Transverse colon (tissue), 4 donors: ENCODE measurements around the gene LEP. TPM values are rescaled to one million over a fixed set of nuclear protein-coding genes. Genes with fewer than 3 reads are reported as not detected.

Experiments
- DNase-seq: peaks from one replicate; pipeline ENCODE4 v3.0.0-alpha.2; 2019
- H3K27ac ChIP-seq, 4 donors: fragments of 200-600 bp; sonication (generic); 2 replicates each; pipeline ENCODE4 v1.5.1; 2016 to 2018; ENCODE audit warnings: inconsistent platforms in 4 of 4
- H3K27me3 ChIP-seq: fragments of 200-600 bp; sonication (generic); 2 replicates; pipeline ENCODE4 v1.5.1; 2017; ENCODE audit warnings: inconsistent platforms
- H3K36me3 ChIP-seq, 4 donors: fragments of 200-600 bp; sonication (generic); 2 replicates each; pipeline ENCODE4 v1.5.1; 2017 to 2019; ENCODE audit warnings: inconsistent platforms in 4 of 4
- H3K4me1 ChIP-seq, 4 donors: fragments of 200-600 bp; sonication (generic); 2 replicates each; pipeline ENCODE4 v1.5.1; 2017 to 2020; ENCODE audit warnings: inconsistent platforms in 4 of 4
- H3K4me3 ChIP-seq, 4 donors: fragments of 200-600 bp; sonication (generic); 1 replicate in 1 of 4; 2 replicates in 3 of 4; pipeline versions ENCODE4 v1.5.1 to v1.6.1; 2017 to 2019; ENCODE audit warnings: inconsistent platforms in 4 of 4
- H3K9me3 ChIP-seq, 2 donors: fragments of 200-600 bp; sonication (generic); 2 replicates each; pipeline ENCODE4 v1.5.1; 2017 to 2019; ENCODE audit warnings: inconsistent platforms in 2 of 2
- EP300 ChIP-seq: sonication (generic); formaldehyde crosslinking; IDR thresholded peaks from one replicate; pipeline ENCODE4 v1.6.1; 2017; ENCODE audit warnings: antibody characterized with exemption, low read depth
- POLR2A ChIP-seq: fragments of 450-650 bp; IDR thresholded peaks from one replicate; pipeline ENCODE4 v1.6.1; 2016; ENCODE audit warnings: antibody characterized with exemption, mild to moderate bottlenecking, moderate library complexity
- POLR2AphosphoS5 ChIP-seq, 3 donors: sonication (generic); formaldehyde crosslinking; IDR thresholded peaks; one replicate each; pipeline ENCODE4 v1.6.1; 2016; ENCODE audit warnings: antibody characterized with exemption in 3 of 3
- WGBS, 2 donors: methylation state at CpG; one replicate each; pipeline ENCODE4 v1.1.5; 2018; ENCODE audit warnings: low coverage in 1 of 2; 5-methylcytosine and 5-hydroxymethylcytosine counted together
- in situ Hi-C, 4 donors: fragments of 200-750 bp; cut with MboI; loops; one replicate each; pipeline versions ENCODE4 v1.15.0 to v1.15.1; 2017; ENCODE audit warnings: low sequenced_read_pairs in 3 of 4, low pct_ligation_motif_present in 1 of 4, low pct_unique_long_range_greater_than_20kb in 1 of 4
- intact Hi-C: fragments of 100-400 bp; cut with DNase I; formaldehyde crosslinking; loops from one replicate; pipeline ENCODE4 v1.15.1; 2023; ENCODE audit warnings: low total_unique reads
- total RNA-seq, 4 donors: library from RNA; depleted of rRNA; stranded (reverse); fragments of >200 nt; gene quantifications; one replicate each; pipeline ENCODE4 v1.1.0, GENCODE V29; 2016
- TF ChIP-seq, protein P1 (sequence below), 5 experiments: fragments of 200-600 bp in 3 of 5; fragments of 450-650 bp in 2 of 5; sonication (generic) in 3 of 5; IDR thresholded peaks; 1 replicate in 2 of 5; 2 replicates in 3 of 5; pipeline ENCODE4 v1.5.1; 2016 to 2017; ENCODE audit warnings: antibody characterized with exemption in 5 of 5, inconsistent platforms in 3 of 5, mild to moderate bottlenecking in 2 of 5, moderate library complexity in 1 of 5

LEP gene
- total RNA-seq, 4 donors from 2014 or later = 1.1 to 10.8 TPM; not detected in 2

DNA sequence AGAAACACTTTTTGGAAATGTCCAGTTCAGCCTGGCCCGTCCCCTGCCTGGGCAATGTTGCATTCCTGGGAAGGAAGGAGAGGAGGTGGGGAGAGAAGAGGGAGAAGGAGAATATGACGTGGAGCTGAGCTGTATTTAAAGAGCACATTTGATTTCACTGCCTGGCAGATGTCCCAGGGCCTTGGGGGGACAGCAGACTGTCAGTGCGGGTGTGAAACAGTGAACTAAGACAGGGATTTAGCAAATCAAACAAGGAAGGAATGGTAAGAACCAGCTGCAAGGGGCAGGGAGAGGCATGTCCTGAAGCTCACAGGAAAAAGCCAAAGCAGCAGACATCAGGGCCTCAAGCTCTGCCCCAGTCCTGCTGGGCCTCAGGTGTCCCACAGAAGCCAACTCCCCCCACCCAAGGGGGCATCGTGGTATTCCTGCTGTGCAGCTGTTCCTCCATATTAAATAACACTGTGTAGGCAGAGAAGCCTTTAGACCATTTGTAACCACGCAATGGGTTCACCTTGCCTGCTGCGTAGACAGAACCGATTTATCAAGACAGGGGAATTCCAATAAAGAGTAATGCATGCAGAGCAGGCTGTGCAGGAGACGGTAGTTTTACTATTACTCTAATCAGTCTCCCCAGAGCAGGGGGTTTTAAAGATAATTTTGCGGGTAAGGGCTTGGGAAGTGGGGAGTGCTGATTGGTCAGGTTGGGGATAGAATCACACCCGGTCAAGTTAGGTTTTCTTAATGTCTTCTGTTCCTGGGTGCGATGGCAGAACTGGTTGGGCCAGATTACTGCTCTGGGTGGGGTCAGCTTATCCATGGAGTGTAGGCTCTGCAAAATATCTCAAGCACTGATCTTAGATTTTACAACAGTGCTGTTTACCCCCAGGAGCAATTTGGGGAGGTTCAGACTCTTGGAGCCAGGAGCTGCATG is 18.3 kb downstream of the LEP start:
- peak overlapping the region in 2 of 4 donors; percentile 23 to 33 for H3K27ac ChIP-seq
- no peak overlapping the region for H3K4me3 ChIP-seq
- intact Hi-C loops (no loop called here), in situ Hi-C loops (no loop called here)
- WGBS, 2 donors = 29 to 37% methylated on average over 9 to 11 of the region's 11 CpGs
- no peaks in the 10 kb centered on the region for H3K27me3 ChIP-seq
- TF ChIP-seq POLR2AphosphoS5 (IDR thresholded peaks at IDR 0.05) = no peak
- DNase-seq = peak; percentile 78
- no peaks in the 10 kb centered on the region for H3K9me3 ChIP-seq
- peaks cover 0 to 23% (median 17%) of the 10 kb centered on the region in 4 donors for H3K4me1 ChIP-seq
- no peaks in the 10 kb centered on the region for H3K36me3 ChIP-seq

DNA sequence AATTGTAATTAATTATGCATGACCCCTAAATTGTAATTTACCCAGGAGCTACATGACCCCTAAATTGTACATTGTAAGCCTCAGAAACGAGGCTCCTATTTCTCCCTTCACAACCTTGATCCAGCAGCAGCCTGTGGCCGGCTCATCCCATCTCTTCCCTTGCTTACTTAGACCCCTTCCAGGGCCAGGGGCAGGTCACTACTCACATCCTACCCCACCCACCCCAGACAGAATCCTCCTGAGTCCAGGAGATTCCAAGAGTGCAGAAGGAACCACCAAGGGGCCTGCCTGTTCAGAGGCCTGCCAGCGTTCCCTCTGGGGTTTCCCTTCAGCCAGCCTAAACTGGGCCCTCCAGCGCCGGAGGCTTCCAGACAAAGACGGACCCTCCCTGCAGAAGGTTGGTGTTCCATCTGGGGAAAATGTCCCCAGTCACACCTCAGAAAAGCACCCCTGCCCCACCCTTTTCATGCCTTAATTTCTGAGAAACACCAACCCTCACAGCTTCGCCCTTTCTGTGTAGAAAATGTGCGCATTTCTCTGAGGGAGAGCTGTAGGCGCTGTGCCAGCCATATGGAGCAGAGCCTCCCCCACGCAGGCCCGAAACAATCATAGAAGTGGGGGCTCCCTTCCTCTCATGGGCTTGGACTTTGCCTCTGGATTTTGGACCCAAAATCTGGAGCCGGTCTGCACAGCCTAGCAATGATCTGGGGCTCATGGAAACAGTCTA is 19.2 kb downstream of the LEP start:
- no peaks in the 10 kb centered on the region for H3K9me3 ChIP-seq
- intact Hi-C loops (no loop called here), in situ Hi-C loops (no loop called here)
- H3K4me3 ChIP-seq = no peak overlapping the region
- TF ChIP-seq, protein P1, sequence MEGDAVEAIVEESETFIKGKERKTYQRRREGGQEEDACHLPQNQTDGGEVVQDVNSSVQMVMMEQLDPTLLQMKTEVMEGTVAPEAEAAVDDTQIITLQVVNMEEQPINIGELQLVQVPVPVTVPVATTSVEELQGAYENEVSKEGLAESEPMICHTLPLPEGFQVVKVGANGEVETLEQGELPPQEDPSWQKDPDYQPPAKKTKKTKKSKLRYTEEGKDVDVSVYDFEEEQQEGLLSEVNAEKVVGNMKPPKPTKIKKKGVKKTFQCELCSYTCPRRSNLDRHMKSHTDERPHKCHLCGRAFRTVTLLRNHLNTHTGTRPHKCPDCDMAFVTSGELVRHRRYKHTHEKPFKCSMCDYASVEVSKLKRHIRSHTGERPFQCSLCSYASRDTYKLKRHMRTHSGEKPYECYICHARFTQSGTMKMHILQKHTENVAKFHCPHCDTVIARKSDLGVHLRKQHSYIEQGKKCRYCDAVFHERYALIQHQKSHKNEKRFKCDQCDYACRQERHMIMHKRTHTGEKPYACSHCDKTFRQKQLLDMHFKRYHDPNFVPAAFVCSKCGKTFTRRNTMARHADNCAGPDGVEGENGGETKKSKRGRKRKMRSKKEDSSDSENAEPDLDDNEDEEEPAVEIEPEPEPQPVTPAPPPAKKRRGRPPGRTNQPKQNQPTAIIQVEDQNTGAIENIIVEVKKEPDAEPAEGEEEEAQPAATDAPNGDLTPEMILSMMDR (IDR thresholded peaks at IDR 0.05) = no peak
- no peak for TF ChIP-seq POLR2AphosphoS5 (IDR thresholded peaks at IDR 0.05)
- no peak for TF ChIP-seq EP300
- TF ChIP-seq POLR2A = no peak
- peaks cover 0 to 27% (median 19%) of the 10 kb centered on the region in 4 donors for H3K4me1 ChIP-seq
- peak overlapping the region in 2 of 4 donors; percentile 23 to 33 for H3K27ac ChIP-seq
- WGBS, 2 donors = 80% methylated on average over 12 of the region's 12 CpGs; no CpG with 5 or more reads in 1 of the 2 donors
- H3K27me3 ChIP-seq = no peaks in the 10 kb centered on the region
- no peak for DNase-seq
- no peaks in the 10 kb centered on the region for H3K36me3 ChIP-seq

DNA sequence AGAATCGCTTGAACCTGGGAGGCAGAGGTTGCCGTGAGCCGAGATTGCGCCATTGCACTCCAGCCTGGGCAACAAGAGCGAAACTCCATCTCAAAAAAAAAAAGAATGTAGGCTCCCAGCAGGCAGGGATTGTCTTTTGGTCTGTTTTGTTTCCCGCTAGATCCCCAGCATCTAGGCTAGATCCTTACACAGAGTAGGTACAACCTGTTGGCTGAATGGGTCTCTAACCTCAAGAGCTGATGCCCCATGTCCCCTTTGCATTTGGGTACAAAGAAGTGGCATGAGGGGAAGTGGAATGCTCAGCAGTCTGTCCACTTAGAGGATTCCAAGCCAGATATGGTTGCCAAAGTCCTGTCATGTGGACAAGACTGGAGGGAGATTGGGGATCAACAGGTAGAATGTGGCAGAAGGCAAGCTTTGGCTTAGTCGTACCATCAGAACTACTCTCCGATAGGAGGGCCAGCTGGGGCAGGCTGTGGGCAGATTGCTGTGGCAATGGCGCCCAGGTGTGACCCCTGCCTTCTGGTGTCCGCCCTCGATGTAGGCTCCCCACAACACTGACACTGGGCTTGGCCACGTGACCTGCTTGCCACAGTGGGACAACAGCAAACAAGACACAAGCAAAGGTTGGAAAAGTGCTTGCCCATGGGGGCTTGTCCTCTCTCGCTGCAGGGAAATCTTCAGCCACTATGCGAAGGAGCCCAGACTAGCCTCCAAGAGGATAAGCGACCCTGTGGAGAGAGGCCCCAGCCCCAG is 21.4 kb downstream of the LEP start:
- in situ Hi-C loops (no loop called here), intact Hi-C loops (no loop called here)
- Histone ChIP-seq H3K27me3 (no peaks in the 10 kb centered on the region), H3K4me1 (peaks cover 0 to 34% (median 19%) of the 10 kb centered on the region in 4 donors), H3K36me3 (no peaks in the 10 kb centered on the region), H3K9me3 (no peaks in the 10 kb centered on the region), H3K27ac (no peak overlapping the region), H3K4me3 (no peak overlapping the region)
- 89 to 90% methylated on average over 2 to 15 of the region's 15 CpGs for WGBS, 2 donors
- TF ChIP-seq, protein P1 (IDR thresholded peaks at IDR 0.05) = no peak
- TF ChIP-seq POLR2A = no peak
- no peak for TF ChIP-seq EP300
- no peak for TF ChIP-seq POLR2AphosphoS5 (IDR thresholded peaks at IDR 0.05)
- DNase-seq = no peak

DNA sequence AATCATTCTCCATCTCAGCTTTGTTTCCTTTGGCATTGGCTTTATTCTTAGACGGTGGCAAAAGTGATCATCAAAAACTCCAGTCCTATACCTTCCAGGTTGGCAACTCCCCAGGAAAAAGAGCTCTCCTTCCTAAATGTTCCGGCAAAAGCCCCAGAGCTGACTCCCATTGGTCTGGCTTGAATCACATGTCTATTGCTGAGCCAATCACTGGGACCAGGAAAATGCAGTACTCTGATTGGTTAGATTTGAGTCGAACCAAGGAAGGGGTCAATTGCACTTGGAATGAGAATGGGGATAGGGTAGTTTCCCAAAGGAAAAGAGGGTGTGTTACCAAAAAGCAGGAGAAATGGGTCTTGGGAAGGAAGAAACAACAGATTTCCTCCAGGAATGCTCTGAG is 22.3 kb downstream of the LEP start:
- in situ Hi-C loops (no loop called here), intact Hi-C loops (no loop called here)
- no peak for TF ChIP-seq EP300
- TF ChIP-seq, protein P1 (IDR thresholded peaks at IDR 0.05) = no peak
- TF ChIP-seq POLR2AphosphoS5 (IDR thresholded peaks at IDR 0.05) = no peak
- TF ChIP-seq POLR2A = no peak
- no peak for DNase-seq
- H3K27me3 ChIP-seq = no peaks in the 10 kb centered on the region
- peaks cover 0 to 34% (median 19%) of the 10 kb centered on the region in 4 donors for H3K4me1 ChIP-seq
- 82 to 85% methylated on average over 3 of the region's 3 CpGs for WGBS, 2 donors
- H3K4me3 ChIP-seq = no peak overlapping the region
- no peak overlapping the region for H3K27ac ChIP-seq
- H3K9me3 ChIP-seq = no peaks in the 10 kb centered on the region
- no peaks in the 10 kb centered on the region for H3K36me3 ChIP-seq
